PFSK-1 (cell line): Measurements from ENCODE around the gene SOX5.

ENCODE experiments used
- FOXP2 ChIP-seq: optimal IDR thresholded peaks from 2 replicates; pipeline ENCODE3; 2011; ENCODE audit warnings: borderline replicate concordance, control low read depth, inconsistent platforms; ENCODE audit not compliant: insufficient read depth; ENCODE audit errors: extremely low read length, extremely low read depth
- POLR2AphosphoS5 ChIP-seq: IDR thresholded peaks from 2 replicates; pipeline ENCODE4 v1.6.1; 2012; ENCODE audit warnings: low read depth, mild to moderate bottlenecking, control low read depth, low read length, moderate library complexity
- SIN3A ChIP-seq: IDR thresholded peaks from 2 replicates; pipeline ENCODE4 v1.6.1; 2012; ENCODE audit warnings: mild to moderate bottlenecking, low read length, moderate library complexity, borderline replicate concordance; ENCODE audit not compliant: insufficient read depth
- TAF1 ChIP-seq: IDR thresholded peaks from 2 replicates; pipeline ENCODE4 v1.6.1; 2012; ENCODE audit warnings: low read length, control low read depth, borderline replicate concordance; ENCODE audit not compliant: insufficient read depth
- TF ChIP-seq, protein P1 (sequence below), 2 experiments: IDR thresholded peaks; 2 replicates each; pipeline versions ENCODE4 v1.6.1 to v1.8.0; 2011 to 2012; ENCODE audit warnings: low read depth in 2 of 2, low read length in 2 of 2, control low read depth in 1 of 2, inconsistent platforms in 1 of 2, mild to moderate bottlenecking in 1 of 2, moderate library complexity in 1 of 2; ENCODE audit not compliant: insufficient read depth in 1 of 2

The SOX5 gene

GRCh38 chr12:23947395-23947794 is 2.1 kb downstream of the SOX5 start:
- TF ChIP-seq, protein P1, sequence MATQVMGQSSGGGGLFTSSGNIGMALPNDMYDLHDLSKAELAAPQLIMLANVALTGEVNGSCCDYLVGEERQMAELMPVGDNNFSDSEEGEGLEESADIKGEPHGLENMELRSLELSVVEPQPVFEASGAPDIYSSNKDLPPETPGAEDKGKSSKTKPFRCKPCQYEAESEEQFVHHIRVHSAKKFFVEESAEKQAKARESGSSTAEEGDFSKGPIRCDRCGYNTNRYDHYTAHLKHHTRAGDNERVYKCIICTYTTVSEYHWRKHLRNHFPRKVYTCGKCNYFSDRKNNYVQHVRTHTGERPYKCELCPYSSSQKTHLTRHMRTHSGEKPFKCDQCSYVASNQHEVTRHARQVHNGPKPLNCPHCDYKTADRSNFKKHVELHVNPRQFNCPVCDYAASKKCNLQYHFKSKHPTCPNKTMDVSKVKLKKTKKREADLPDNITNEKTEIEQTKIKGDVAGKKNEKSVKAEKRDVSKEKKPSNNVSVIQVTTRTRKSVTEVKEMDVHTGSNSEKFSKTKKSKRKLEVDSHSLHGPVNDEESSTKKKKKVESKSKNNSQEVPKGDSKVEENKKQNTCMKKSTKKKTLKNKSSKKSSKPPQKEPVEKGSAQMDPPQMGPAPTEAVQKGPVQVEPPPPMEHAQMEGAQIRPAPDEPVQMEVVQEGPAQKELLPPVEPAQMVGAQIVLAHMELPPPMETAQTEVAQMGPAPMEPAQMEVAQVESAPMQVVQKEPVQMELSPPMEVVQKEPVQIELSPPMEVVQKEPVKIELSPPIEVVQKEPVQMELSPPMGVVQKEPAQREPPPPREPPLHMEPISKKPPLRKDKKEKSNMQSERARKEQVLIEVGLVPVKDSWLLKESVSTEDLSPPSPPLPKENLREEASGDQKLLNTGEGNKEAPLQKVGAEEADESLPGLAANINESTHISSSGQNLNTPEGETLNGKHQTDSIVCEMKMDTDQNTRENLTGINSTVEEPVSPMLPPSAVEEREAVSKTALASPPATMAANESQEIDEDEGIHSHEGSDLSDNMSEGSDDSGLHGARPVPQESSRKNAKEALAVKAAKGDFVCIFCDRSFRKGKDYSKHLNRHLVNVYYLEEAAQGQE (IDR thresholded peaks at IDR 0.05; ENCODE audit: insufficient read depth in 1 of 2, low read depth in 2 of 2, low read length in 2 of 2), result no peak
- TF ChIP-seq TAF1 (no peak), POLR2AphosphoS5 (no peak), SIN3A (no peak), FOXP2 (no peak)

DNA sequence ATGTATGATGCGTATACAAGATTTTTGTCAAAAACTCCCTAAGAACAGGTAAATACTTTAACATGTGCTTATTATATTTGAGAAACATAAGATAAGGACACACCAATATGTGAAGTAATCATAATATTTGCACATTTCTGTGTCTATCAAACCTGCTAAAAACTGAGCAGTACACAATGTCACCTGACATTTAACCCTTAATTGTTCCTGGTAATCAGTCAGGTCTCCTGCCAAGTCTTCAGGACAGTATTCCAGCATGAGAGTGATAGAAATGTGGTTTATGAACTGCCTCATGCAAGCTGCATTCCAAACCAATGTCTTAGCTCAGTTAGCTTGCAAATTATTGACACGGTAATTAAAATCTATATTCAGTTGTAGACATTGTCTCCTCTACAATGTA is 4.2 kb downstream of the SOX5 start:
- TF ChIP-seq SIN3A (no peak), FOXP2 (no peak), POLR2AphosphoS5 (no peak), TAF1 (no peak)
- TF ChIP-seq, protein P1 (IDR thresholded peaks at IDR 0.05; ENCODE audit: insufficient read depth in 1 of 2, low read depth in 2 of 2, low read length in 2 of 2), result no peak

DNA sequence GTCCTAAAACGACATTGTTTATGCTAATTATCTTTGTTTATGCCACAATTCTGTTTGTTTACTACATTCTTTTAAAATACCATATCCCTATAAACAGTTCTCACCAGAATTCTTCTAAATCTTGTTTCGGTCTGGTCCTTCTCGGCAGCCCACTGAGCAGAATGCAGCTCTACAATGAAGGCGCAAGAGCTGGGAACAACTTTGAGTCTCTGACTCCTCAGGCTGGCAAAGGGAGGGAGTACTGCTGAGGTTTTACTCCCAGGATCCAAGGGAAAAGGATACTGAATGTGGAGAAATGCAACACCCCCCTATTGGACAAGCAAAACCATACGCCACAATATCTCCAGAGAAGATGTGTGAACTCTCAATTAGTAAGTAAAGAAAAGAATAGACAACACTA is 5.4 kb downstream of the SOX5 start:
- no peak for TF ChIP-seq SIN3A
- TF ChIP-seq, protein P1 (IDR thresholded peaks at IDR 0.05; ENCODE audit: insufficient read depth in 1 of 2, low read depth in 2 of 2, low read length in 2 of 2), result no peak
- no peak for TF ChIP-seq FOXP2
- TF ChIP-seq POLR2AphosphoS5, result no peak
- TF ChIP-seq TAF1, result no peak

DNA sequence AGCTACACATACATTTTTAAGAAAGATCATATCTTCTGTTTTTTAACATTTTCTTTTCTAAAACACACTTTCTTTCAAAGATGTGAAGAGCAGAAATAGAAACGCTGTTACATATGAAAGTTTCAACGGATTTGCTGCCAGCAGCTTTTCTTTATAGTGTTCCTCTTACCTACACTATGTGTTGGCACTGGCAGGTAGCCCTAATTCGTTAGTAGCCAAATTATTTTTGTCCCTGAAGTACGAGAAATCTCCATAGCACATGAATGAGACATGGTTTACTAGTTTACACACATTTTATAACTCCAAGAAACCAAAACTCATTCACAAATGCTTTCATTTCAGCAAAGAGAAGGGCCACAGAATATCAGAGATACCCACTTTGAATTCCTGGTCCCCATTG is 6.6 kb downstream of the SOX5 start:
- TF ChIP-seq SIN3A, result no peak
- TF ChIP-seq POLR2AphosphoS5, result no peak
- TF ChIP-seq, protein P1 (IDR thresholded peaks at IDR 0.05; ENCODE audit: insufficient read depth in 1 of 2, low read depth in 2 of 2, low read length in 2 of 2), result no peak
- no peak for TF ChIP-seq TAF1
- TF ChIP-seq FOXP2, result no peak

GRCh38 chr12:23941780-23942179 is 7.7 kb downstream of the SOX5 start:
- TF ChIP-seq, protein P1 (IDR thresholded peaks at IDR 0.05; ENCODE audit: insufficient read depth in 1 of 2, low read depth in 2 of 2, low read length in 2 of 2), result no peak
- TF ChIP-seq POLR2AphosphoS5 (no peak), FOXP2 (no peak), SIN3A (no peak), TAF1 (no peak)
